Neural progenitor cell (in vitro differentiated cells): Measurements from ENCODE around the gene NBEA. TPM values are rescaled to one million over a fixed set of nuclear protein-coding genes. Genes with fewer than 3 reads are reported as not detected.
"Not testable (repeated sequence)": the region's sequence is repeated elsewhere in the genome, so short reads cannot be mapped to it uniquely, and the experiment has no call there.

Experiments used
- DNase-seq: peaks from one replicate; pipeline ENCODE4 v3.0.0-alpha.2; 2016; ENCODE audit warnings: low spot score
- H2AFZ ChIP-seq: fragments of 200-600 bp; sonication (generic); replicated peaks from 2 replicates; pipeline ENCODE4 v1.6.1; 2016; ENCODE audit warnings: antibody characterized with exemption
- H3F3A ChIP-seq: fragments of 200-600 bp; sonication (generic); 2 replicates; pipeline ENCODE4 v1.6.1; 2016; ENCODE audit warnings: antibody characterized with exemption, low read depth
- H3K27ac ChIP-seq: fragments of 200-600 bp; sonication (generic); 2 replicates; pipeline ENCODE4 v1.5.1; 2016; ENCODE audit warnings: mild to moderate bottlenecking
- H3K27me3 ChIP-seq: fragments of 200-600 bp; sonication (generic); 2 replicates; pipeline ENCODE4 v1.6.1; 2016; ENCODE audit warnings: mild to moderate bottlenecking, moderate library complexity
- H3K36me3 ChIP-seq: fragments of 200-600 bp; sonication (generic); 2 replicates; pipeline ENCODE4 v1.5.1; 2016
- H3K4me1 ChIP-seq: fragments of 200-600 bp; sonication (generic); 2 replicates; pipeline ENCODE4 v1.6.1; 2016; ENCODE audit warnings: mixed run types
- H3K4me2 ChIP-seq: fragments of 200-600 bp; sonication (generic); 2 replicates; pipeline ENCODE4 v1.6.1; 2016
- H3K4me3 ChIP-seq: fragments of 200-600 bp; sonication (generic); 2 replicates; pipeline ENCODE4 v1.5.1; 2016
- H3K79me2 ChIP-seq: fragments of 200-600 bp; sonication (generic); 2 replicates; pipeline ENCODE4 v1.6.1; 2016; ENCODE audit warnings: low read depth
- H3K9ac ChIP-seq: fragments of 200-600 bp; sonication (generic); 2 replicates; pipeline ENCODE4 v1.6.1; 2016
- H3K9me3 ChIP-seq: fragments of 200-600 bp; sonication (generic); 2 replicates; pipeline ENCODE4 v1.5.1; 2016; ENCODE audit warnings: low read depth
- H4K20me1 ChIP-seq: fragments of 200-600 bp; sonication (generic); 2 replicates; pipeline ENCODE4 v1.6.1; 2016; ENCODE audit warnings: low read depth
- H3K27ac Mint-ChIP-seq: 3 replicates; pipeline ENCODE4 v1.8.0; 2021; ENCODE audit warnings: mixed read lengths
- H3K27me3 Mint-ChIP-seq: 2 replicates; pipeline ENCODE4 v1.8.0; 2022; ENCODE audit warnings: low read depth, mild to moderate bottlenecking, inconsistent platforms, moderate library complexity, mixed read lengths; ENCODE audit not compliant: insufficient read depth
- H3K36me3 Mint-ChIP-seq: 3 replicates; pipeline ENCODE4 v1.8.0; 2021; ENCODE audit warnings: mixed read lengths
- H3K4me1 Mint-ChIP-seq: 3 replicates; pipeline ENCODE4 v1.8.0; 2021; ENCODE audit warnings: mixed read lengths
- H3K4me3 Mint-ChIP-seq: 3 replicates; pipeline ENCODE4 v1.8.0; 2021; ENCODE audit warnings: mild to moderate bottlenecking, moderate library complexity, mixed read lengths
- H3K9me3 Mint-ChIP-seq: 3 replicates; pipeline ENCODE4 v1.8.0; 2020; ENCODE audit warnings: mixed read lengths
- CTCF ChIP-seq: fragments of 200-600 bp; sonication (generic); IDR thresholded peaks from 2 replicates; pipeline ENCODE4 v1.5.1; 2017; ENCODE audit warnings: antibody characterized with exemption, mild to moderate bottlenecking
- EZH2 ChIP-seq: fragments of 200-600 bp; sonication (generic); IDR thresholded peaks from 2 replicates; pipeline ENCODE4 v1.6.1; 2017; ENCODE audit warnings: antibody characterized with exemption, mild to moderate bottlenecking, moderate library complexity
- EZH2phosphoT487 ChIP-seq: fragments of 200-600 bp; sonication (generic); IDR thresholded peaks from 2 replicates; pipeline ENCODE4 v1.6.1; 2017; ENCODE audit warnings: antibody characterized with exemption
- total RNA-seq: library from RNA; depleted of rRNA; stranded (reverse); fragments of >200 nt; gene quantifications from 2 replicates; pipeline ENCODE4 v1.2.3, GENCODE V29; 2015; ENCODE audit warnings: low replicate concordance

Gene NBEA
- total RNA-seq, 1 donor from 2014 or later = 31.0 TPM

DNA sequence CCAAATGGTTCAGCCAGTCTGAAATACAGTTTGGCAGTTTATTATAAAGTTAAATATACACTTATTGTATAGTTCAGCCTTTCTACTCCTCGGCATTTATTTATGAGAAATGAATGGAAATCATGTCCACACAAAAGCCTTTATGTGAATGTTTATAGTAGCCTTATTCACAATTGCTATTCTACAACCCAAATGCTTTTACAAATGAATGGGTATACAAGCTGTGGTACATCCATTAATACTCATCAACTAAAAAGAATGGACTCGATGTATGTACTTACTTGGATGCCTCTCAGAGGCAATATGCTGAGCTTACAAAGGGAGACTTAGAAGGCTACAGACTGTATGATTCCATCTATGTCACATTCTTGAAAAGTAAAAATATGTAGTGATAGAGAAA lies 150.7 kb downstream of the NBEA start:
- H3K36me3 ChIP-seq = peaks cover 4% of the 10 kb centered on the region
- peaks cover 6% of the 10 kb centered on the region for H3K4me1 ChIP-seq
- H3F3A ChIP-seq = peaks cover 7% of the 10 kb centered on the region
- H3K79me2 ChIP-seq = no peaks in the 10 kb centered on the region
- H4K20me1 ChIP-seq = no peaks in the 10 kb centered on the region
- no peak for TF ChIP-seq CTCF
- no peak for TF ChIP-seq EZH2phosphoT487
- no peak for TF ChIP-seq EZH2
- no peak overlapping the region for H3K4me3 Mint-ChIP-seq
- no peak overlapping the region for H3K27ac Mint-ChIP-seq
- H3K36me3 Mint-ChIP-seq = peaks cover 1% of the 10 kb centered on the region
- no peaks in the 10 kb centered on the region for H3K9me3 Mint-ChIP-seq
- DNase-seq = no peak
- H3K9me3 ChIP-seq = no peaks in the 10 kb centered on the region
- H3K27ac ChIP-seq = no peak overlapping the region
- no peak overlapping the region for H3K4me2 ChIP-seq
- no peaks in the 10 kb centered on the region for H3K27me3 ChIP-seq
- peaks cover 3% of the 10 kb centered on the region for H3K4me1 Mint-ChIP-seq
- H3K9ac ChIP-seq = no peak overlapping the region
- H3K27me3 Mint-ChIP-seq = no peaks in the 10 kb centered on the region
- no peak overlapping the region for H3K4me3 ChIP-seq
- no peak overlapping the region for H2AFZ ChIP-seq

DNA sequence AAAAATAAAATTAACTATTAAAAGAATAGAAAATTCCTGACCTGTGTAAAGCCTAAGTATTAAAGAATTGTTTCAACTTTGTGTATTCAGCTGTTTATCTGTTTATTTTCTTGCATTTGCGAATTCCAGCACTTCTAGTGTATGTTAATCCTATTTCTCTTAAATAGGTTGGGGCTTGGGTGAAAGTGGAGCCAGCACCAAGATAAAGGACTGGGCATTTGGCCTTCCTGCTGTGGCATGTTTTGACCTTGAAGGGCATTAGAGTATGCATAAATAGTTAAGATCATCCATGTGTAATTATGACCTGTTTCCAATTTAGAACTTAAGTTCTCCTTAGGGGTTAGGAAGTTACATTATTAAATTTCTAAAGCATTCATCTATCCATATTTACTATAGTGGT lies 151.3 kb downstream of the NBEA start:
- no peak for DNase-seq
- no peak overlapping the region for H2AFZ ChIP-seq
- no peaks in the 10 kb centered on the region for H3K27me3 ChIP-seq
- no peak for TF ChIP-seq CTCF
- TF ChIP-seq EZH2 = no peak
- no peak for TF ChIP-seq EZH2phosphoT487
- Mint-ChIP-seq H3K4me3 (no peak overlapping the region), H3K27me3 (no peaks in the 10 kb centered on the region), H3K27ac (no peak overlapping the region), H3K9me3 (peaks cover 3% of the 10 kb centered on the region), H3K4me1 (peaks cover 3% of the 10 kb centered on the region), H3K36me3 (peaks cover 3% of the 10 kb centered on the region)
- H3K27ac ChIP-seq = no peak overlapping the region
- peaks cover 6% of the 10 kb centered on the region for H3K4me1 ChIP-seq
- H4K20me1 ChIP-seq = no peaks in the 10 kb centered on the region
- no peak overlapping the region for H3K4me3 ChIP-seq
- H3K36me3 ChIP-seq = peaks cover 5% of the 10 kb centered on the region
- no peak overlapping the region for H3K4me2 ChIP-seq
- H3K9ac ChIP-seq = no peak overlapping the region
- no peaks in the 10 kb centered on the region for H3K9me3 ChIP-seq
- no peaks in the 10 kb centered on the region for H3K79me2 ChIP-seq
- peaks cover 7% of the 10 kb centered on the region for H3F3A ChIP-seq

- H3K9ac ChIP-seq = not testable (repeated sequence)
Measured at GRCh38 chr13:35106771-35107170, 164.7 kb downstream of the NBEA start.

DNA sequence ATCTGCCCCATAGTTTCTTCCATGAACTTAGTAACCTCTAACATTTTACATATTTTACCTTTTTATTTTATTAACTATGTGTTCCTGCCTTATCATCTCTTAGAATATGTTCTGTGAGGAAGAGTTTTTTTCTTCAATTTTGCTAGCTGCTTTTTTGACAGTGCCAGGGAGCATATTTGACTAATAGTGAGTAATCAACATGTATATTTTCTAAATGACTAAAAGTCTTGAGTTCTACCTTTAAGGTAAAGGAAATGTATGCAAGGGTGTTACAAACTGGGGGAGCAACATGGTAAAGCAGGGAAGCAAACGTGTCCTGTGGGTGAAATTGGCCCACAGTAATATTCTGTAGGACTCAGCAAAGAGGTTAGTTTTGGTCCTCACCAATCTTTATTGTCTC lies 165.5 kb downstream of the NBEA start:
- Histone ChIP-seq H3K4me1 (no peaks in the 10 kb centered on the region), H2AFZ (no peak overlapping the region), H3K79me2 (no peaks in the 10 kb centered on the region), H3F3A (peaks cover 6% of the 10 kb centered on the region), H3K9me3 (no peaks in the 10 kb centered on the region), H3K4me2 (no peak overlapping the region), H3K27me3 (no peaks in the 10 kb centered on the region), H3K36me3 (no peaks in the 10 kb centered on the region), H3K27ac (no peak overlapping the region), H3K4me3 (no peak overlapping the region), H4K20me1 (no peaks in the 10 kb centered on the region), H3K9ac (no peak overlapping the region)
- Mint-ChIP-seq H3K9me3 (no peaks in the 10 kb centered on the region), H3K36me3 (no peaks in the 10 kb centered on the region), H3K4me3 (no peak overlapping the region), H3K27ac (no peak overlapping the region), H3K4me1 (no peaks in the 10 kb centered on the region), H3K27me3 (peaks cover 2% of the 10 kb centered on the region)
- DNase-seq = no peak
- TF ChIP-seq CTCF (no peak), EZH2 (no peak), EZH2phosphoT487 (no peak)

More at GRCh38 chr13:35106771-35107170, 164.7 kb downstream of the NBEA start:
- H2AFZ ChIP-seq, H3K4me1 ChIP-seq, H3K36me3 ChIP-seq, H3K36me3 Mint-ChIP-seq, H3K4me1 Mint-ChIP-seq, DNase-seq, H3K4me2 ChIP-seq, H3K79me2 ChIP-seq, H3K27me3 ChIP-seq, H3K9me3 ChIP-seq, H3K4me3 Mint-ChIP-seq, H3F3A ChIP-seq, H3K27me3 Mint-ChIP-seq, H3K4me3 ChIP-seq, H3K27ac ChIP-seq, H4K20me1 ChIP-seq, H3K9me3 Mint-ChIP-seq, H3K27ac Mint-ChIP-seq: not testable (repeated sequence)

DNA sequence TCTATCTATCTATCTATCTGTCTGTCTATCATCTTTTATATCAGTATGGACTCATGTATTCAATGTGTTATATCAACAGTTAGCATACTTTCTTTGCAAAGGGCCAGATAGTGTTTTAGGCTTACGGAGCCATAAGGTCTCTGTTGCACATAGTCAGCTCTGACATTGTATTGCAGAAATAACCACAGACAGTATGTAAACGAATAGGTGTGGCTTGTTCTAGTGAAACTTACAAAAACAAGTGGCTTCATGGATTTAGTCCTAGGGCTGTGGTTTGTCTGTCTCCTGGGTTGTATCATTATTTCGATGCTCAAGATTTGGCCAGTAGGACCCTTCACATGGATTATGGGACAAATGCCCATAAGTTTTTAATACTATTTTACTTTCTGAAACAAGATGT lies 171.5 kb downstream of the NBEA start:
- H3K4me1 Mint-ChIP-seq, H3F3A ChIP-seq, H3K27ac ChIP-seq, H3K4me3 ChIP-seq, H3K4me1 ChIP-seq, H3K36me3 Mint-ChIP-seq, H3K4me2 ChIP-seq, H3K9me3 Mint-ChIP-seq, H3K9me3 ChIP-seq, DNase-seq, H3K36me3 ChIP-seq, H3K4me3 Mint-ChIP-seq, H2AFZ ChIP-seq, H3K27me3 ChIP-seq, H3K27ac Mint-ChIP-seq, H3K27me3 Mint-ChIP-seq, H3K9ac ChIP-seq, H3K79me2 ChIP-seq, H4K20me1 ChIP-seq: not testable (repeated sequence)
